Measurements from ENCODE around the gene RBPJL.

RBPJL gene, protein sequence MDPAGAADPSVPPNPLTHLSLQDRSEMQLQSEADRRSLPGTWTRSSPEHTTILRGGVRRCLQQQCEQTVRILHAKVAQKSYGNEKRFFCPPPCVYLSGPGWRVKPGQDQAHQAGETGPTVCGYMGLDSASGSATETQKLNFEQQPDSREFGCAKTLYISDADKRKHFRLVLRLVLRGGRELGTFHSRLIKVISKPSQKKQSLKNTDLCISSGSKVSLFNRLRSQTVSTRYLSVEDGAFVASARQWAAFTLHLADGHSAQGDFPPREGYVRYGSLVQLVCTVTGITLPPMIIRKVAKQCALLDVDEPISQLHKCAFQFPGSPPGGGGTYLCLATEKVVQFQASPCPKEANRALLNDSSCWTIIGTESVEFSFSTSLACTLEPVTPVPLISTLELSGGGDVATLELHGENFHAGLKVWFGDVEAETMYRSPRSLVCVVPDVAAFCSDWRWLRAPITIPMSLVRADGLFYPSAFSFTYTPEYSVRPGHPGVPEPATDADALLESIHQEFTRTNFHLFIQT
- total RNA-seq, result 0 to 0.19 (median 0) reads per million in 3 experiments

GRCh38 chr20:45306431-45306982, at the start of gene RBPJL:
TSS of gene RBPJL (plus strand) at chr20:45306840. CDS start at chr20:45306923, 83 bp downstream.
- DNase-seq, result no peak

- DNase-seq, result no peak
Measured at GRCh38 chr20:45257161-45257560, 49.5 kb upstream of the RBPJL start.

DNA sequence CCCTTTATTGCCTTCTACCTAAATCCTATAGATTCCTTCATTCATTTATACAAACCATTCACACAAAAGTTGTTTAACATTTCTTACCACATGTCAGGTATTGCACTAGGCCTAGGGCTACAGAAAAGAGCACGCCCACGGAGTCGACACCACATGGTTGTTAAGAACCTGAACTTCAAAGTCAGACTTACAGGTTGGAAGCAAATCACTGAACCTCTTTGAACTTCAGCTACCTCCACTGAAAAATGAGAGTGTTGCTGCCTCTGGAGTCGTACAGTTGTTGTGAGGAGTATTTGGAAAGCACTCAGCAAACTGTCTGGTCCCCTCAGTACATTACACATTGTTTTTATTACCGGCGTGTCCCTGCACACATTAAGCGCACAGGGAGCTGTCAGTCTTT, 48.9 kb upstream of the RBPJL start:
- no peak for DNase-seq

- DNase-seq, result no peak
Measured at GRCh38 chr20:45258259-45258658, 48.4 kb upstream of the RBPJL start.

- DNase-seq, result no peak
Measured at GRCh38 chr20:45258664-45259063, 48.0 kb upstream of the RBPJL start.

GRCh38 chr20:45263556-45264266, 42.9 kb upstream of the RBPJL start:
- DNase-seq, result no peak

DNA sequence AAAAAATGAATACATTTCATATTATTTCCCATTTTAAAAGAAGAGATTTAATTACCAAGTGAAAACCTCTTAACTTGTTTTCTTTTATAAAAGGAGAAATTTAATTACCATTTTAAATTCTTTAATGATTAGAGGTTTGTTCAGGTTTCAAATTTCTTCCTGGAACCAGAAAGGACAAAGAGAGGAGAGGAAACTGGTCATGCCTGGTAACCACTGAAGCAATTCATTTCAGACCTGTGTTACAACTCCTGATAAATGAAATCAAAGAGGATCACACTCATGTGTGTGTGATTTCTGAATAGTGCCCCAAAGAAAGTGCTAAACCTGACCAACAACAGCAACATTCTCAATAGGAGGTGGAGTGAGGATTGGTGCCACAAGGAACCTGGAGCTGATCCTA, 39.7 kb upstream of the RBPJL start:
- no peak for DNase-seq

DNA sequence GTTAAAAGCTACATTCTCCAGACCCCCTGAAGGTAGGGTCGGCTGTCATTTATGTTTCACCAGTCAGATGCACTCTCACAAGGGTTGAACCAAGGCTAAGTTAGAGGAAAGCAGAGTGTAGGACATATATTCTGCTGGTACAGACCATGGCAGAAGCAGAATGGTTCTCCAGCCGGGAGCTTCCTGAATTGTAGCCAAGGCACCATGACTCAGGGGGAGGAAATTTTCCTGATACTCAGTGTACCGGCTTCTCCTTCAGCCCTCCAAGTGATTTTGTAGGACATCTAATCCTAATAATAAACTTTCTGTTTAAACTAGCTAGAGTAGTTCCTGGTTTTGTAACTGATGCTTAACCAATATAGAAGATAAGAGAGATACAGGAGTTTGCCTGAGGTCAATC, 38.1 kb upstream of the RBPJL start:
- no peak for DNase-seq

DNA sequence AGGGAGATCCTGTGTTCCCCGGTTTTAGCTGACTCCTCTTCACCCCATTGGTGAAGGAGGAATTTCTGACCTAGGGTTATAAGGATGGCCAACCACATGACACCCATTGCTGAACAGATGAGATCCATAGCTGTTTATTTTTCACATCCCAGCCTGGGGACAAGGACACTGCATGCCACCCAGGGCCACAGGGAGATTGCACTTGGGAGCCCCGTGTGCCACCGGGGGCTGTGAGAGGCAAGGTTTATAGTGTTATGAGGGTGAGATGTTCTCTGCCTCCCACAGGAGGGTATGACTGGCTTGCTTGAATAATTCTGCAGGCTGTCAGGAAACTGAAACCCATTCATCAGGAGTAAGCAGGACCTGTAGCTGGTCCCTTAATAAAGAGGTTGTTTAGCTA, 37.6 kb upstream of the RBPJL start:
- no peak for DNase-seq

DNA sequence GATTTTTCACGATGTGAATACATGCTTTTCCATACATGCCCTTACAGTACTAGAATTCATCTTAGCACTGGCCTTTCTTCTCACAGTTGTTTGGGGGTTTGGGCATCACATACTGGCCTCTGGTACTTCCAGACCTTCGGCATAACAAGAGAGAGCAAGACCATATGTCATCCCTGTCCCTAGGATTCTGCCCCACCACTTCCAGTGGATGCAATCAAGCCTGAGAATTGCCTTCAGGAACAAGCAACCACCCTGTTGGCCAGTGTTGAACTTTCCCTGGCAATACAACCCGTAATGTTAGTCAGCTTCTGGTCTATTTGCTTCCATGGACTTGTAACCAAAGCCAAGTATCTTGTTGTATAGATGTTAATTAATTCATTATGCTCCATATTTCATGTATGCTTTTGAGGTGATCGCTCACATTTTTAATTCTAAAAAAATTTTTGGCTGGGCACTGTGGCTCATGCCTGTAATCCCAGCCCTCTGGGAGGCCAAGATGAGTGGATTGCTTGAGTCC, 36.8 kb upstream of the RBPJL start:
- DNase-seq, result no peak

GRCh38 chr20:45275338-45275737, 31.3 kb upstream of the RBPJL start:
- DNase-seq, result no peak

- DNase-seq, result no peak
Measured at GRCh38 chr20:45279992-45280391, 26.6 kb upstream of the RBPJL start.

DNA sequence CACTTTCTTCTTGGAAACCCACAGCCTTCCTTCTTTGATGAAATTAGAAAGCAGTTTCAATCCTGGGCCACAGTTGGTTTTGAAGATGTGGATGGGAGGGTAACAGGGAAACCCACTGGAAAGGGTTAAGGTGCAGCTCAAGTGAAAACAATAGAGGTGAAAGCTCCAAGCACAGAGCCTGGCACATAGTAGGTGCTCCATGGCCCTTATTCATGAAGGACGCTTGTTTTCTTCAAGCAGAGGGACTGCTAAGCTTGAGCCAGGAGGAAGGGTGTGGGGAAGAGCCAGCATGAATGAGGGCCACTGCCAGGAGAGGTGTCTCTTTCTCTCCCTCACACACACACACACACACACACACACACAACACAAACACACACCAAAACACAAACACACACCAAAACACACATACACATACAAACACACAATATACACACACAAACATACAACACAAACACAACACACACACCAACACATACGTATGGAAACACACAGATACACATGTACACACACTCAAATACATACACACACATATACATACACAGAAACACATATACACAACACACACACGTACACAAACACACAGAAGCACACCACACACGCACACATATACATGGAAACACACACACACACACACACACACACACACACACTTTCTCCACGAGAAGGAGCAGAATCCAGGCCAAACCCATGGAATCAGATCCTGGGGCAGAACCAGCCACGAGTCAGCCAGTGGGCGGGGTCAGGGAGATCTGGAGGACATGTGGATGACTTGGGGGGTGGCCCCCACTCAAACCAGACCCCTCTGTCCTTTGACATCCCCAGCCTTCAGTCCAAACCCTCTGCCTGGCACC, 23.7 kb upstream of the RBPJL start:
- DNase-seq, result no peak

DNA sequence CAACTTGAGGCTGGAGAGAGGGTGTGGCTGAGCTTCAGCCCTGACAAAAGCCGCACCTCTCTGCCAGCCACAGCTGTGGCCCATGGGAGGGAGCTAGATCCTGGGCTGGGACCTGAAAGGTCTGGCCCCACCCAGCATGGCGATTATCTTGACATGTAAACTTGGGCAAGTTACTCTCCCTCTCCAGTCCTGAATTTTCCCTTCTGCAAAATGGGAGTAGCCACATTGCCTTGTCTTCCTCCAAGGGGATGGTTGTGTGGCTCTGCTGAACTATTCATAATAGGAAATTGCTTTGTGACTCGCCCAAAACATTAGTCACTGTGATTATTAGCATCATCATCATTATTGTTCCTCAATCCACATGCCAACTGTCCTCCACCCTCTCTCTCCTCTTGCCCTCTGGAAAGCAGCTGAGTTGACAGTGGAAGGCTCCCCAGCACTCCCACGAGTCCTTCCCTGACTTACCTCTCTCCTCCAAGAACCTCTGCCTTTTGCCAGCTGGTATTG, 23.0 kb upstream of the RBPJL start:
- no peak for DNase-seq

DNA sequence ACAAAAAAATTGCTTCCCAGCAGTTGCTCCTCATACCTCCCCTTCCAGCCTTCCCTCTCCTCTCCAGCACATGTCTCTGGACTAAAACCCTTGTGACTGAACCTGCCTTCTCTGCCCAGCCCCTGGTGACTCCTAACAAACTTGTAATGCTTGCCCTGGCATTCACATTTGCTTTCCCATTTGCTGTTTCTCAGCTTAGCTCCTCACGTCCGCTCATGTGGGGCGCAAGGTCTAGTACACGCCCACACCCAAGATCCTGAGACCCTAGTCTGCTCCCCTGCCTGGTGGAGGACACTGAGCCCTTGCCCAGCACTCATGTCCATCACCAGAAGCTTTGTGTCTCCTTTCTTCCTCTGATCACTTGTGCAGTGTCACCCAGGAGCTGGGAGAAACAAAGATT, 18.3 kb upstream of the RBPJL start:
- no peak for DNase-seq

- no peak for DNase-seq
Measured at GRCh38 chr20:45288860-45289259, 17.8 kb upstream of the RBPJL start.

DNA sequence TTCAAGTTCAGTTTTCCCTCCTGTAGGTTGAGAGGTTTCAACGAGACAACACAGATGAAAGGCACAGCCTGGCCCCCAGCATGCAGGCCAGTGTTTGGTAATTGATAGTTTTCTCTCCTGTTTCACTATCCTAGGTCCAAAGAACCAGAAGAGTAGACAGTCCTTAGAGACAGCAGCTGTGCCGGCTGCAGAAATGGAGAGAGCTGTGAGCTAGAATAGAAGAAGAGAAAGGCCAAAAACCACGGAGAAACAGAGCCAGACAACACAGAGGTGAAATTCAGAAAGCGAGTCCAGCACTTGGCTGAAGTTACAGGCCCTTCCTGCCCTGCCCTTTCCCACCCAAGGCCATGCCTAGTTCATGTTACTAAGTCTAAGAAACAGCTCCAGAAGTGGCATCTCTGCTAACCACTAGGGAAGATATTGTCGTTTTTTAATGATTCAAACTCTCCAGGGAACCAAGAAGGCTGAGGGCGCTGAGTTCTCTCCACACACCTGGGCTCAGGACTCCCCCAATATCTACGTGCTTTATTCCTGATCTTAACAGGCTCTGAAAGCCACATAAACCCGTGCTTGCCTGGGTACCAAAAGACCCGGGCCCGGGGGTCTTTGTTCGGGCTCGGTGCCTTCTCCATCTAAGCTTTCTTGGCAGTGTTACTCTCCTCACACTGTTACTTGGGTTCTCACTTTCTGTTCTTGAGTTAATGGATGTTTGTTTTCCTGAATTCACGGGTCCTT, 16.5 kb upstream of the RBPJL start:
- DNase-seq, result no peak

DNA sequence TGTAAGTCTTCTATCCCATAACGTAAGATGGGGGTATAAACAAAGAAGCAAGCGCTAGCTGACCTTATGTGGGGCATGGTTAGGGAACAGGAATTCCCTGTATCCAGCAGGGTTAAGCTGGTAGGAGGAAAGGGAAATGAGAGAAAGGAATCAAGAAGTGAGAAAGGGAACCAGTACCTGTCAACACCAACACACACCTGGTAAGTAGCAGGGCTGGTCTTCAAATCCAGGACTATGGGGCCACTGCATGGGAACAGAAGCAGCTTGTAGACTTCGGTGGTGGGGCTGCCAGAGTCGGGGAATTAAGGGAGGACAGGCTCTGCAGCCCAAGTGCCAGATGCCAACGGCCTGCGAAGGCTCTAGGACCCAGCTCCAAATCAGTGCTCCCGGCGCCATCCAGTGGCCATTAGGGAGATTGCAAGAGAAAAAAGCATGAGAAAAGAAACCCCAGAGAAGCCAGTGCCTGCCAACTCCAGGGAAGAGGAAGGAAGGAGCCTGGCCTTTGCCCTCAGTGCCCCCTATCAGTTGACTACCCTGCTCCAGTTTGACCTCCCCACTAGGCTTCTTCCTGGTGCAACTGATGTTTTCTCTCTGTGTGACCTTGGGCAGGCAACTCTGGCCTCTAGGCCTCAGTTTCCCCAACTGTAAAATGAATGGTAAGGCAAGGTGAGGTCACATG, 15.8 kb upstream of the RBPJL start:
- peak; percentile 45 for DNase-seq

DNA sequence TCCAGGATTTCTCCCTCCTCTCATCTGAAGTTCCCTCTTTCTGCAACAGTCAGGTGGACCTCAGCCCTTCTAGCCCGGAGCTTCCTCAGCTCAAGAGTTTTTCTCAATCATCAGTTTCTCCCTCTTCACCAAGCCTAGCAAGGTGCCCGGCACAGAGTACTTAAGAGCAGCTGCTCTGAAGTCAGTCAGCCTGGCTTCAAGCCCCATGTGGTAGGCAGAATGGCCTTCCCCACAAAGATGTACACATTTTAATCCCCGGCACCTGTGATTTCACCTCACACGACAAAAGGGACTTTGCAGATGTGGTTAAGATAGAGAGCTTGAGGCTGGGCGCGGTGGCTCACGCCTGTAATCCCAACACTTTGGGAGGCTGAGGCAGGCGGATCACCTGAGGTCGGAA, 15.1 kb upstream of the RBPJL start:
- no peak for DNase-seq

DNA sequence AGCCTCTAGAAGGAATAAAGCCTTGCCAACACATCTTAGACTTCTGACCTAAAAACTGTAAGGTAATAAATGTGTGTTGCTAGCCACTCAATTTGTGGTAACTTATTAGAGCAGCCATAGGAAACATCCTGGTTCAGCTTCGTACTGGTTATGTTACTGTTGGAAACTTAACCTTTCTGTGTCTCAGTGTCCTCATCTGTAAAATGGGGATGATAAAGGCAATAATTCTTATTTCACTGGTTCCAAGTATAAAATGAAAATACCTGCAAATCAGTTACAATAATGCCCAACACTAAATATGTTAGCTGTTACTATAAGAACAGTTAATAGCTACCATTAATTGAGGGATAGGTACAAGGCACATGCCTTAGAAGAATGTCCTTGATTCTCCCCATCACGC, 14.3 kb upstream of the RBPJL start:
- no peak for DNase-seq

Data from central memory CD4-positive, alpha-beta T cell (primary cell).